DND-41 (cell line): ENCODE results near the gene MGST2.

Experiments
- ATAC-seq: fragments of 200-7000 bp; cut with Tn5 transposase; 3 replicates; pipeline ENCODE4 v1.9.1; 2021; ENCODE audit warnings: low read depth; ENCODE audit not compliant: insufficient read depth
- DNase-seq: peaks from one replicate; pipeline ENCODE4 v3.0.0-alpha.2; 2020
- H2AFZ ChIP-seq: 2 replicates; pipeline ENCODE4 v1.6.0; 2012; ENCODE audit warnings: low read depth, low read length
- H3K27ac ChIP-seq: 2 replicates; pipeline ENCODE4 v1.5.1; 2012; ENCODE audit warnings: low read length, inconsistent platforms
- H3K27me3 ChIP-seq: fragments of 200-600 bp; sonication (generic); 2 replicates; pipeline ENCODE4 v1.6.0; 2012; ENCODE audit warnings: low read length, mild to moderate bottlenecking, inconsistent platforms; ENCODE audit not compliant: insufficient read depth, poor library complexity
- H3K36me3 ChIP-seq: 2 replicates; pipeline ENCODE4 v1.5.1; 2012; ENCODE audit warnings: low read length, inconsistent platforms; ENCODE audit not compliant: insufficient read depth
- H3K4me1 ChIP-seq: 2 replicates; pipeline ENCODE4 v1.5.1; 2012; ENCODE audit warnings: mild to moderate bottlenecking, low read length; ENCODE audit not compliant: insufficient read depth
- H3K4me2 ChIP-seq: 2 replicates; pipeline ENCODE4 v1.6.0; 2012; ENCODE audit warnings: mild to moderate bottlenecking, moderate library complexity, low read length, inconsistent platforms; ENCODE audit not compliant: insufficient read depth
- H3K4me3 ChIP-seq, 2 experiments: fragments of 200-600 bp in 1 of 2; shearing (Covaris generic) in 1 of 2; 2 replicates each; pipeline ENCODE4 v1.5.1; 2012 to 2016; ENCODE audit warnings: inconsistent platforms in 2 of 2, low read length in 2 of 2, mild to moderate bottlenecking in 2 of 2, low read depth in 1 of 2, moderate library complexity in 1 of 2
- H3K79me2 ChIP-seq: 2 replicates; pipeline ENCODE4 v1.6.0; 2012; ENCODE audit warnings: low read length, inconsistent platforms; ENCODE audit not compliant: insufficient read depth
- H3K9ac ChIP-seq: 2 replicates; pipeline ENCODE4 v1.6.0; 2012; ENCODE audit warnings: low read depth, mild to moderate bottlenecking, inconsistent platforms, low read length, moderate library complexity
- H3K9me3 ChIP-seq: 2 replicates; pipeline ENCODE4 v1.5.1; 2012; ENCODE audit warnings: low read length, moderate library complexity, mild to moderate bottlenecking, inconsistent platforms; ENCODE audit not compliant: insufficient read depth, severe bottlenecking
- H4K20me1 ChIP-seq: 2 replicates; pipeline ENCODE4 v1.6.0; 2012; ENCODE audit warnings: low read length; ENCODE audit not compliant: insufficient read depth
- CTCF ChIP-seq: IDR thresholded peaks from 2 replicates; pipeline ENCODE4 v1.5.1; 2012; ENCODE audit warnings: borderline replicate concordance, low read length, moderate library complexity, mild to moderate bottlenecking; ENCODE audit not compliant: poor library complexity, severe bottlenecking; ENCODE audit errors: extremely low read depth
- EZH2 ChIP-seq: IDR thresholded peaks from 3 replicates; pipeline ENCODE4 v1.6.1; 2012; ENCODE audit warnings: borderline replicate concordance, low read depth, mild to moderate bottlenecking, moderate library complexity, low read length, inconsistent platforms; ENCODE audit not compliant: severe bottlenecking

MGST2 gene

GRCh38 chr4:139738846-139739613, 73.4 kb downstream of the MGST2 start:
- Histone ChIP-seq H3K9ac (no peak overlapping the region), H2AFZ (no peak overlapping the region), H3K27ac (no peak overlapping the region), H3K27me3 (no peaks in the 10 kb centered on the region), H3K36me3 (no peaks in the 10 kb centered on the region), H3K4me3 (no peak overlapping the region), H3K4me1 (peaks cover 12% of the 10 kb centered on the region), H3K79me2 (no peaks in the 10 kb centered on the region), H4K20me1 (no peaks in the 10 kb centered on the region), H3K4me2 (no peak overlapping the region), H3K9me3 (no peaks in the 10 kb centered on the region)
- no peak for DNase-seq
- no peak for TF ChIP-seq EZH2
- TF ChIP-seq CTCF = no peak
- no peak for ATAC-seq

GRCh38 chr4:139740121-139740520, 74.5 kb downstream of the MGST2 start:
- Histone ChIP-seq H3K4me3 (no peak overlapping the region), H2AFZ (no peak overlapping the region), H3K27me3 (no peaks in the 10 kb centered on the region), H3K9ac (no peak overlapping the region), H3K4me2 (no peak overlapping the region), H4K20me1 (no peaks in the 10 kb centered on the region), H3K27ac (no peak overlapping the region), H3K9me3 (no peaks in the 10 kb centered on the region), H3K4me1 (peaks cover 2% of the 10 kb centered on the region), H3K79me2 (no peaks in the 10 kb centered on the region), H3K36me3 (no peaks in the 10 kb centered on the region)
- DNase-seq = no peak
- no peak for ATAC-seq
- TF ChIP-seq EZH2 (no peak), CTCF (no peak)

- H3K4me2 ChIP-seq = no peak overlapping the region
- TF ChIP-seq EZH2 (no peak), CTCF (no peak)
- no peaks in the 10 kb centered on the region for H3K36me3 ChIP-seq
- ATAC-seq (peak; percentile 40; the same call in 1 of the 3 replicates), DNase-seq (no peak)
- H3K4me1 ChIP-seq = peaks cover 5% of the 10 kb centered on the region
- no peak overlapping the region for H3K9ac ChIP-seq
- H2AFZ ChIP-seq = no peak overlapping the region
- no peaks in the 10 kb centered on the region for H3K9me3 ChIP-seq
- H3K27ac ChIP-seq = no peak overlapping the region
- H3K4me3 ChIP-seq = no peak overlapping the region
- no peaks in the 10 kb centered on the region for H3K27me3 ChIP-seq
- H3K79me2 ChIP-seq = no peaks in the 10 kb centered on the region
- no peaks in the 10 kb centered on the region for H4K20me1 ChIP-seq
Measured at GRCh38 chr4:139740531-139741041, 75.0 kb downstream of the MGST2 start.
